GM21526 (cell line): ENCODE data around the gene SH2D3C.

Experiments used
- ATAC-seq: cut with Tn5 transposase; IDR thresholded peaks from one replicate; pipeline ENCODE4 v1.9.1; 2021; ENCODE audit warnings: moderate library complexity; ENCODE audit not compliant: unreplicated experiment, low FRiP score

Gene SH2D3C, protein sequence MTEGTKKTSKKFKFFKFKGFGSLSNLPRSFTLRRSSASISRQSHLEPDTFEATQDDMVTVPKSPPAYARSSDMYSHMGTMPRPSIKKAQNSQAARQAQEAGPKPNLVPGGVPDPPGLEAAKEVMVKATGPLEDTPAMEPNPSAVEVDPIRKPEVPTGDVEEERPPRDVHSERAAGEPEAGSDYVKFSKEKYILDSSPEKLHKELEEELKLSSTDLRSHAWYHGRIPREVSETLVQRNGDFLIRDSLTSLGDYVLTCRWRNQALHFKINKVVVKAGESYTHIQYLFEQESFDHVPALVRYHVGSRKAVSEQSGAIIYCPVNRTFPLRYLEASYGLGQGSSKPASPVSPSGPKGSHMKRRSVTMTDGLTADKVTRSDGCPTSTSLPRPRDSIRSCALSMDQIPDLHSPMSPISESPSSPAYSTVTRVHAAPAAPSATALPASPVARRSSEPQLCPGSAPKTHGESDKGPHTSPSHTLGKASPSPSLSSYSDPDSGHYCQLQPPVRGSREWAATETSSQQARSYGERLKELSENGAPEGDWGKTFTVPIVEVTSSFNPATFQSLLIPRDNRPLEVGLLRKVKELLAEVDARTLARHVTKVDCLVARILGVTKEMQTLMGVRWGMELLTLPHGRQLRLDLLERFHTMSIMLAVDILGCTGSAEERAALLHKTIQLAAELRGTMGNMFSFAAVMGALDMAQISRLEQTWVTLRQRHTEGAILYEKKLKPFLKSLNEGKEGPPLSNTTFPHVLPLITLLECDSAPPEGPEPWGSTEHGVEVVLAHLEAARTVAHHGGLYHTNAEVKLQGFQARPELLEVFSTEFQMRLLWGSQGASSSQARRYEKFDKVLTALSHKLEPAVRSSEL

DNA sequence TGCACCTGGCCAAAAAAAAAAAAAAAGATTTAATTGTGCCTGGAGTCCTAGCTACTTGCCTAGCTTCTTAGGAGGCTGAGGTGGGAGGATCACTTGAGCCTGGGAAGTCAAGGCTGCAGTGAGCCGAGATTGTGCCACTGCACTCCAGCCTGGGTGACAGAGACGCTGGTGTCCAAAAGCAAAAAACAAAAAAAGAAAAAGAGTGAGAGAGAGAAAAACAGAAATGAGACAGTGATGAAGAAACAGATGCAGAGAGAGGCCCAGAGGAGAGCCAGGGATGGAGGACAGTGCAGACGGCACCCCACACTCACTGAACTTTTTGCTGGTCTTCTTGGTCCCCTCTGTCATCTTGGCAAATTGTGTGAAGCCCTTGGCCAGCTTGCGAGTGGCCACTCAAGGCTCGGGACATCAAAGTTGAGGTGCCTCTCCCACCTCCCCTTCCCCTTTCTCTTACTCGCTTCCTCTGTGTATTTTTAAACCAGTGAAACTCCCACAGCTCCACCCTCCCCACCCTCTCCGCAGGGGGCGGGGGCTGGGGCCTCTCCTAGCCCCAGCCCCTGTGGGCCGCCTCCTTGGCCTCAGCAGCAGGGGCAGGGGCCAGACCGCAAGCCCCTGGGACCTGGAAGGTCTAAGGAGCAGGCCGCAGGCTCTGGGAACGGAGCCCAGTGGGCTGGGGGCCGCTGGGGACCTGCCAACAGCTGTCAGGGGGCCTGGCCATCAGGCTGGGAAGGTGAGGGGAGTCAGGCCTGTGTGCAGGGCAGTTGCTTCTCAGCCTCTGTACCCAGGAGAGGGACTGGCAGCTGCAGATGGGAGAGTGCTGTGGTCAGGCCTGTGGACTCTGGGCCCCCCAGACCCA lies at the start of gene SH2D3C:
TSS of gene SH2D3C (minus strand) at position 387 of the 856 bp plus-strand sequence. CDS start at position 348, 39 bp downstream.
- no peak for ATAC-seq

DNA sequence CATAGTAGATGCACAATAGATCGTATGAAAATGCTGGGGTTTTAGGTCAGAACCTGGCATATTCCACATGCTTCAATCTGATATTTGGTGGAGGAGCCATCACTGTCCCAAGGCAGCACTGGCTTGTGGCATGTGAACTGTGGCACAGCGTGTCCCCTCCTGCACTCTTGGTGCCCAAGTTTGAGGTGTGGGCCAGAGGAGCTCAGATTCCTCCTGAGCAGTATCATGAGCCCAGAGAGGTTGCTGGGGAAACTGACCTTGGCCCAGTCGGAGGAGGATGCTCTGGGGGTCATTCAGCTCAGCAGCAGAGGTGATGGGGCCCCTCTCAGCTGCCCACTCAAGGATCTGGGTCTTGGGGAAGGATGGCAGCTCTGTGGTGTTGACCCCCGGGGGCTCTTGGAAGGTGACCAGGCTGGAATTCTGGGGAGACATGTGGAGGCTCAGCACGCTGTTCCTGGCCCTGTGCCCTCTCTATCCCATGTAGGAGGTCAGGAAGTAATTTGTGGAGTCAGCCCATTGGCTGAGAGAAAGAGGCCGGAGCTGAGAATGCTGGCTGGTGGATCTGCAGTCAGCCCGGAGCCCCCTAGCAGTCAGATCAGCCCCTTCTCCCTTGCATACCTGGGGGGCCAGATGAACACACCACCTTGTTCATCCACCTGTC lies 47.9 kb upstream of the SH2D3C start:
- ATAC-seq, result no peak

DNA sequence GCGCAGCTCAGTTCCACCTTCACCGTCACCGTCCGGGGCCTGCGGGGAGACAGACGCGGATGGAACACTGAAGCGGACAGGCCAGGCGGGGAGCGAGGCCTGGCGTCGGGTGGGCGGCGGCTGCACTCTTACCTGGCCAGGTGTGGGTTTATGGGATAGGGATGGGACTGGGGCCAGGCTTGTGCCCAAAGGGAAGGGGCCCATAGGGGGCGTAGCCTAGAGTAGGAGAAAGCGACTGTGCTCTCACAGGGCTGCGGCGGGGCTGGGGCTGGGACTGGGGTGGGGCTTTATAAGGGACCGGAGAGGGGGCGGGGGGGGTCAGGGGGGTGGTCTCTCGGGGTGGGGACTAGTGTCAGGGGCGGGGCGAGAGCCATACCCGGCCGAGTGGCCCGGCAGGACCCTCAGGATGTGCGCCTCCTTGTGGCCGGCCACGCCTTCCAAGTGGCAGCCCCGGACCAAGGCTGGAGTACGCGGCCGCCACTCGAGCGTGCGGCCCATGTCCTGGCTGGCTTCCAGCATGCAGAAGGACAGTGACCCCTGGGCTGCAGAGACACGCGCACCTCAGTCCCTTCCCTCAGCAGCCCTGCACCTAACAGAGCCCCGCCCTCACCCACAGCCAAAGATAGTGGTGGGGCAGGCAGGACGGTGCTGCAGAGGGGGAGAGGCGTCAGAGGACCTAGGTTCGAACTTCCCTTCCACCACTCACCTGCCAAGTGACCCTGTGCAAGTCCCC lies 47.0 kb upstream of the SH2D3C start:
- no peak for ATAC-seq

DNA sequence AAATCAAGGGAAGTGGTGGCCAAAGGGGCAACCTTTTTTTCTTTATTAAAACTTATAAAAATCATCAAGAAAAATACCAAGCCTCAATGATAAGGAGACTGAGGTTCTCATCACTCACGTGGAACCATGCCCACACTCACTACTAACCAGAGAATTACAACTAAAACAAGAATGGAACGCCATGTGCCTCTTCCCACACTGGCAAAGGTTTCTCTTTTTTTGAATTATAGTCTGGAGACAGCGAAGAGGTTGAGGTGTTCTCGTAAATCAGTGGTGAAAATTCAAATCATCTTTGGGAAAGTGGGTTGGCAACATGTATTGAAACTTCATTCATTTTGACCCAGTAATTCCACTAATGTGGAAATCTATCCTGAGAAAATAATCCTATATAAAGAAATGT lies 43.6 kb upstream of the SH2D3C start:
- ATAC-seq, result no peak

DNA sequence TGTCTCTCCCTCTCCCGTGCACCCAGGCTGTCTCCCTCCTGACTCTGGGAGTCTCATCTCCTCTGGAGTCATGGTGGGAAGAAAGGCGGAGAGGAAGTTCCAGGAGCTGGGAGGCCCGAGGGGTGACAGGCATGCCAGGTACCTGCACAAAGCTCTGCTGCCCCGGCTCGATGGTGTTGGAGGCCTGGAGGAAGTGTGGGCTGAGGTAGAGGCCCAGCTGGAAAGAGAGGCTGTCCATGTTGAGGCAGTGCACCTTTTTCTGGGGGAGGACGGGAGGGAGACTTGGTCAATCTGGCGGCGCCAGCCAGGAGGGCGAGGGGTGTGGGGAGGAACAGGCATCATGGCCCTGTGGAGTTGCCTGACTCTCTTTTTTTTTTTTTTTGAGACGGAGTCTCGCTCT lies 40.1 kb upstream of the SH2D3C start:
- no peak for ATAC-seq

DNA sequence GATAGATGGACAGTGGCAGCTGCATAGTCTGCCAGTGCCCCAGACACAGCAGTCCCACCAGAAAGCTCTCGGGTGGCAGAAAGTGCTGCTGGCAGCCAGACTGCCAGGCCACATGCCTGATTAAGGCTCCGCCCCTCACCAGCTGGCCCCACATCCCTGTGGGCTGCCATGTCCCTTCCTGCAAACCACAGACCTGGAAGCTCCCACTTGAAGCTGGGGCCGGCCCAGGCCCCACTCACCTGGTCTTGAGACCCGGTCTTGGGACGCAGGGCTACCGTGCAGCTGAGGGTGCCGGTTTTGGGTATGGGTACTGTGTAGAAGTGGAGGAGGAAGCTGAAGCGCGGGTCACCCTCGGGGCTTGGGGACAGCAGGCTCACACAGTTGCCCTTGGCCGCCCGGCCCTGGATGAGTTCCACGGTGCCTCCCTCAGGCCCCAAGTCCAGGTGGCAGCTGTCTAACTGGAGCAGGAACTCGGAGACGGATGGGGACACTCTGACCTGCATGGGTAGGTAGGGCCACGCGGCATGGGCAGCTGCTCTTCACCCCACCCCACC lies 39.5 kb upstream of the SH2D3C start:
- ATAC-seq, result no peak

DNA sequence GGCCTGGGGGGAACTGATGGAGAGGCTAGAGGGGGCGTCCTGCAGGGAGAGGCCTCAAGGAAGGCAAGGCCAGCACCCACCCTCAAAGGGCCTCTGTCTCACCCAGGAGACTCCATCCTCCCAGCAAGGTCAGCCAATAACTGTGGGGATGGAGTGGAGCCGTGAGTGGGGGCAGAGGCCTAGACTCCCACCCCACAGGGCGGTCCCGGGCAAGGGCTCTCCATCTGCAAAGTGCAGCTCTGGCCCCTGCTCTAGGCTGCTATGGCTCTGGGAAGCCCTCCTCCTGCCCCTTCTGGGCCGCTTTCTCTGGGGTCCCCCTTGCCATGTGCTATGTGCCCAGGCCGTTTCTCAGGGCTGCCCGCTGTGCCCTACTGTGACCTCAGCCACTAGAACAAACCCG lies 38.3 kb upstream of the SH2D3C start:
- ATAC-seq, result no peak

DNA sequence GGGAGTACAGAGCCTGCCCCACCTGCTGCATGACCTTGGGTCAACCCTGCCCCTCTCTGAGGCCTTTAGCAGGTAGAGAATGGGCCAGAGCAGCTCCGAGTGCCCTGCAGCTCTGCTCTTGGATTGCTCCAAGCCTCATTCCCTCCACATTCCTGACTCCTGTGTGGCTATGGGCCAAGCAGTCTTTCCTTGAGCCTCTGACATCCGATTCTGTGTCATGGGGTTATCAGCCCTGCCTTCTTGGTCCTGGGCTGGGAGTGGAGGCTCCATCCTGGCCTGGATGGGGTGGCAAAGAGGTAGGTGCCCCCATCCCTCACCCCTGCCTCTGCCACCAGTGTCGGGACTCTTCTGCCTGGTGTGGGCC lies 37.9 kb upstream of the SH2D3C start:
- ATAC-seq, result no peak

DNA sequence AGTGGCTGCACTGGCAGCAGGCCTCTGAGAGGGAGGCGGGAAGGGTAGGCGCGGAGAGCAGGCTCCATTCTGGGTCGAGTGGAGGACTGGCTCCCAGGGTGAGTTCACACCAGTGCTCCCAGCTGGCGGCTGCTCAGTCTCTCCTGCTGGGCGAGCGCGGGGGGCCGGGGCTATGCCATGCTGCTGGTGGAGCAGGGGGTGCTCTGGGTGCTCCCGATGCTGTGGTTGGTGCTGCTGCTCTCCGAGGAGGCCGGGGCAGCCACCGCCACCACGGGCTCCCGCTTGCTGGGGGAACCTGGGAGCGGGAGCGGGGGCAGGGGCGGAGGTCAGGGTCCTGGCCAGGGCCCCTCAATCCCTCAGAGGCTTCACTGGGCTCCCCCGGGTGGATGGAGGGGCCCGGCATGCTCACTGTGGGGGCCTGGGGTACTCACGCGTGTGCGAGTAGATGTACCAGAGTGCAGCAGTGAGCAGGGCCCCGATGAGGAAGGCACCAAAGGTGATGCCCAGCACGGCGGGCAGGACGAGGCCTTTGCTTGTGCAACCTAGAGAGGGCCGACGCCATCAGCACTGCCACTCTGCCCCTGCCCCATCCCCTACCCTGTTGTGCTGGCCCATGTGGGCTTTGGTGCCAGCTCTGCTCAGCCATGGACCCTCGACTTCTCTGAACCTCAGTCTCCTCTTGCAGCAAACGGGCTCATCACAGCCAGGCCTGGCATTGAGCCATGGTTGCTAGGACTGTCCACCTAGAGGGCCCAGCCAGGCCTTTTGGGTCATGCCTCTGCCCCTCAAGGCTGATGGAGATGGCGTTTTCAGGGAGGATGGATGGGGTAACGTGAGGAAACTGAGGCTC lies 37.3 kb upstream of the SH2D3C start:
- ATAC-seq, result no peak

DNA sequence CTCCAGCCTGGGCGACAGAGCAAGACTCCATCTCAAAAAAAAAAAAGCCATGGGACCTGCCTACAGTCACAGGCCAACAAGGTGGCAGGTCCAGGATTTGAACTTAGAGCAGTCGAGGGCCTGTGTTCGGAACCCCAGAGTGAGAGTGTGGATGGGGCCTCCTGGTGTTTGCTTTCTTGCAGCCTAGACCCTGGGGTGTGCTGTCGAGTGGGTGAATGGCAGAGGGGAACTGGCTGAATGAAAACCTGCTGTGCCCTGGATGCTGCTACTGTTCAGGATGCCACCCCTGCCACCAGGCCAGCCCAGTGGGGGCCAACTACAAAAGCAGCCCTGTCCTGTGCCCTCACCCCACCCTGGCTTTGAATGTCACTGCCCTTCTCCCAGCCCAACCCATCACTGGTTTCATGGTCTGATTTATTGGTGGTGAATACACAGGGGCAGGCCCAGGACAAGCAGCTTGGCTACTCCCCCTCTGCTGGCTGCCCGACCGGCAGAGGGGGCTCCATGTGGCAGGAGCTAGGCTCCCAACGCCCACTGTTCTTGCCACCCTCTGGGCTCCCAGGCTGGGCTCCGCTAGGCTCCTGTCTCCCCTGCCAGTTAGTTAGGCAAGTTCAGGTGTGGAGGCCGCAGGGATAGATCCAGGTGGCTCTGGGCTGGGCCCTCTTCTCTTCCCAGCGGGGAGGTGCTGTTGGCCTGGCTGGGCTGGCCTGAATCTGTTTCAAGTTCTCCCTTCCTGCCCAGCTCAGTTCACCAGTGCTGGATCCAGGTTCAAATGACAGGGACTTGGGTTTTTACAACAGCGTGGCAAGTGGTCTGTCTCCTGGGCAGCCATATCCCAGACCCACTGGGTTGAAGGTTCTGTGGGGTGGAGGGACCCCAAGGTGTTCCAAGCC lies 36.4 kb upstream of the SH2D3C start:
- ATAC-seq, result no peak

DNA sequence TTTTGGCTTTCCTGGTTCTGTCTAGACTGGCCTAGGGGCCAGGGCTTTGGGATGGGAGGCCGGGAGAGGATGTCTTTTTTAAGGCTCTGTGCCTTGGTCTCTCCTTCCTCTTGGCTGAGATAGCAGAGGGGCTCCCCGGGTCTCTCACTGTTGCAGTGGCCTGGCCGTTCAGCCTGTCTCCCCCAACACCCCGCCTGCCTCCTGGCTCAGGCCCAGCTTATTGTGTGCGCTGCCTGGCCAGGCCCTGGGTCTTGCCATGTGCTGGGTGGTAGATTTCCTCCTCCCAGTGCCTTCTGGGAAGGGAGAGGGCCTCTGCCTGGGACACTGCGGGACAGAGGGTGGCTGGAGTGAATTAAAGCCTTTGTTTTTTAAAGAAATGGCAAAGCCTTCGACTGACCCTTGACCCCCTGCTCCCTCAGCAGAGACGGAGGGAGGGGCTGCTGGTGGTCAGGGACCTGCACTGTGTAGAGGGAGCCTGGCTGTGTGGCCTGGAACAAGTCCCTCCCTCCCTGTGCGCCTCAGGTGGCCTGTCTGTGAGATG lies 35.3 kb upstream of the SH2D3C start:
- no peak for ATAC-seq

DNA sequence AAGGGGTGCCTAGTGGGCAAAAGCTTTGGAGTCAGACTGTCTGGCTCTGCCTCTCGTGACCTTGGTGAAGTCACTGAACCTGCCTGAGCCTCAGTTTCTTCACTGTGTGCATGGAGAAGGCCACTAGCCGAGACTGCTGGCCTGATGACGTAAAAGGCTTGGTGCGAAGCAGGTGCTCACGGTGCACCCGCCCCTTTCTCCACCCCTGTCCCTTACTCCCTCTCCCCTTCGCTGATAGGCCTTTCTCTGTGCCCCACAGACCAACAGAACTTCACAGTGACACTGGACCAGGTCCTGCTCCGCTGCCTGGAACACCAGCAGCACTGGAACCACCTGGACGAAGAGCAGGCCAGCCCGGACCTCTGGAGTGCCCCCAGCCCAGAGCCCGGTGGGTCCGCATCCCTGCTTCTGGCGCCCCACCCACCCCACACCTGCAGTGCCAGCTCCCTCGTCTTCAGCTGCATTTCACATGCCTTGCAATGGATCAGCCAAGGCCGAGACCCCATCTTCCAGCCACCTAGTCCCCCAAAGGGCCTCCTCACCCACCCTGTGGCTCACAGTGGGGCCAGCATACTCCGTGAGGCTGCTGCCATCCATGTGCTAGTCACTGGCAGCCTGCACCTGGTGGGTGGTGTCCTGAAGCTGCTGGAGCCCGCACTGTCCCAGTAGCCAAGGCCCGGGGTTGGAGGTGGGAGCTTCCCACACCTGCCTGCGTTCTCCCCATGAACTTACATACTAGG lies 34.6 kb upstream of the SH2D3C start:
- no peak for ATAC-seq

DNA sequence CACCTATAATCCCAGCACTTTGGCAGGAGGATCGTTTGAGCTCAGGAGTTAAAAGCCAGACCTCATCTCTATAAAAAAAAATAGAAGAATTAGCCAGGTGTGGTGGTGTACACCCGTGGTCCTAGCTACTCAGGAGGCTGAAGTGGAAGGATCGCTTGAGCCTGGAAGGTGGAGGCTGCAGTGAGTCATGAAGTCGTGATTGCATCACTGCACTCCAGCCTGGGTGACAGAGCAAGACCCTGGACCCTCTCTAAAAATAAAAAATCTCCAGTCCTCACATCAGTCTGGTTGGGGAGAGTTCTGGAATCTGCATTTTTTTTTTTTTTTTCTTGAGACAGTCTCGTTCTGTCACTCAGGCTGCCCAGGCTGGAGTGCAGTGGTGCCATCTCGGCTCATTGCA lies 33.5 kb upstream of the SH2D3C start:
- no peak for ATAC-seq

DNA sequence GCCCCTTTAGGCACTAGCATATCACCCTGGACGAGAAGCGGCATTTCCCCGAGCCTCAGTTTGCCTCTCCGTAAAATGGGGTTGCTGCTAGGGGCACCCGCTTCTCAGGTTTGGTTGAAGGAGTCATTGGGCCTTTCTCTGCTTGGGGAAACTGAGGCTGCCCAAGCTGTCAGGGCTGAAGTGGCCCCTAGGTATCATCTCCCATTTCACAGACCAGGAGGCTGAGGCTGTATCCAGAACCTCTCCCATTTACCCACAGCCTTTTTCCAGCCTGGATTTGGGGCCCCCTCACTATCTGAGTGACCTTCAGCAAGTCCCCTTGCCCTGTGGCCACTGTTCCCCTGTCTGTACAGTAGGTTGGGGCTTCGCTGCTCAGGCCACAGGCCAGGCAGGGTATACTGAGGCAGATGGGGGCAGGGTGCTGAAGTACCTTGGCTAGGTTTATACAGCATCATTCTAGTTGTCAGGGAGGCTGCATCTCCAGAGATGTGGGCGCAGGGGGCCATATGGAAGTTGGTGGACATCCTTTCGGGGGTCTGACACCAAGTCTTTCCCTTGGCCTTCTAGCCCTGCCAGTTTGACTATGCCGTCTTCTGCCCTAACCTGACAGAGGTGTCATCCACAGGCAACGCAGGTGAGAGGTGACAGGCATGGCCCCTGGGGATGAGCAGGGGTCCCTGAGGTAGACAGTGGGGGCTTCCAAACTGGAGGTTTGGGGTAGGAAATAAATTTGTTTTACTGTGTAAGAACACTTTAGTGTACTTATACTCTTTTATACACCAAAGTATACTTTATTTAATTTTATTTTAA lies 32.1 kb upstream of the SH2D3C start:
- ATAC-seq, result no peak

DNA sequence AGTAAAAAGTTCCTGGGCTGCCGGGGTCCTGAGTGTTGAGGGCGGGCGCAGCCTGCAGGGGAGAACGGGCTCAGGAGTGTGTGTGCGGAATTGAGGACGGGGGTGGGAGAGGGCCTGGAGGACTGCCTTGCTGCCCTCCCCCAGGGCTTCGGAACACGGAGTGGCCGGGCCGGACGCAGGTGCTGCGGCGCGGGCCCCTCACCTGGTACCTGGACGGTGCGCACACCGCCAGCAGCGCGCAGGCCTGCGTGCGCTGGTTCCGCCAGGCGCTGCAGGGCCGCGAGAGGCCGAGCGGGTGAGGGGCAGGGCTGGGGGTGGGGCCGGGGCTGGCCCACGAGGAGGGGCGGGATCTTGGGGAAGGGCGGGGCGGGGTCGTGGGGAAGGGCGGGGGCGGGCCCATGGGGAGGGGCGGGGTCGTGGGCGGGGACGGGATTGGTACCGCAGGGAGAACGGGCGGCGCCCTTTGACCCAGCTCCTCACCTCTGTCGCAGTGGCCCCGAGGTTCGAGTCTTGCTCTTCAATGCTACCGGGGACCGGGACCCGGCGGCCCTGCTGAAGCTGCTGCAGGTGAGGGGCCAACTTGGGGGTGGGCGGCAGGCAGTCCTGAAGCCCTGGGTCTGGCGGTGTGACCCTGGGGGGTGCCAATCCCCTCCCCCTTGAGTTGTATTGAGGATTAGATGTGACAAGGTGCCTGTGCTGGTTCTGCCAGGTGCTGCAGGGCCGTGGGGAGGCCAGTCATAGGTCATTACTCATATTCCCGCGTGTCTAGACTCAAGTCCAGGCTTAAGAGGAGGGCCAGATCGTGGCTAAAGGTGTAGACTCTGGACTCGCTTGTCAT lies 31.3 kb upstream of the SH2D3C start:
- no peak for ATAC-seq
